Upper lobe of left lung (tissue), 6 donors: ENCODE results near the gene GIPC1. TPM values are rescaled to one million over a fixed set of nuclear protein-coding genes. Genes with fewer than 3 reads are reported as not detected.

Source experiments
- ATAC-seq, 2 donors: fragments of 200-7000 bp; cut with Tn5 transposase; one replicate each; pipeline ENCODE4 v1.9.1; 2022; ENCODE audit warnings: mild to moderate bottlenecking in 2 of 2, moderate library complexity in 2 of 2; ENCODE audit not compliant: low FRiP score in 2 of 2
- DNase-seq, 2 donors: peaks; one replicate each; pipeline ENCODE4 v3.0.0-alpha.2; 2019 to 2020
- H3K27ac ChIP-seq, 4 donors: fragments of 200-600 bp; sonication (generic); one replicate each; pipeline ENCODE4 v1.5.1; 2016 to 2019
- H3K27me3 ChIP-seq, 4 donors: fragments of 200-600 bp; sonication (generic); one replicate each; pipeline ENCODE4 v1.5.1; 2017 to 2019
- H3K36me3 ChIP-seq, 4 donors: fragments of 200-600 bp; sonication (generic); one replicate each; pipeline ENCODE4 v1.5.1; 2016 to 2019
- H3K4me1 ChIP-seq, 4 donors: fragments of 200-600 bp; sonication (generic); one replicate each; pipeline ENCODE4 v1.5.1; 2018 to 2019
- H3K4me3 ChIP-seq, 4 donors: fragments of 200-600 bp; sonication (generic); one replicate each; pipeline ENCODE4 v1.5.1; 2017 to 2019; ENCODE audit warnings: mild to moderate bottlenecking in 2 of 4, moderate library complexity in 1 of 4
- H3K9me3 ChIP-seq, 4 donors: fragments of 200-600 bp; sonication (generic); one replicate each; pipeline ENCODE4 v1.5.1; 2018 to 2019
- EP300 ChIP-seq, 4 donors: sonication (generic); formaldehyde crosslinking; IDR thresholded peaks; one replicate each; pipeline ENCODE4 v1.5.1; 2017; ENCODE audit warnings: antibody characterized with exemption in 4 of 4, control low read depth in 2 of 4
- POLR2A ChIP-seq, 4 donors: fragments of 450-650 bp; IDR thresholded peaks; one replicate each; pipeline ENCODE4 v1.5.1; 2016 to 2017; ENCODE audit warnings: antibody characterized with exemption in 4 of 4, mild to moderate bottlenecking in 2 of 4
- POLR2AphosphoS5 ChIP-seq, 2 donors: sonication (generic); formaldehyde crosslinking; IDR thresholded peaks; one replicate each; pipeline ENCODE4 v1.5.1; 2017; ENCODE audit warnings: antibody characterized with exemption in 2 of 2
- WGBS, 2 donors: methylation state at CpG; one replicate each; pipeline ENCODE4 v1.1.5; 2017 to 2018; 5-methylcytosine and 5-hydroxymethylcytosine counted together
- total RNA-seq, 6 donors: library from RNA; depleted of rRNA in 4 of 6; stranded (reverse); fragments of >200 nt in 4 of 6; gene quantifications; one replicate each; pipeline versions ENCODE4 v1.1.0 to v1.2.1, GENCODE V29; 2016 to 2021
- TF ChIP-seq, protein P1 (sequence below), 6 experiments: fragments of 450-650 bp in 4 of 6; fragments of 200-600 bp in 2 of 6; sonication (generic) in 2 of 6; IDR thresholded peaks; one replicate each; pipeline ENCODE4 v1.5.1; 2016 to 2019; ENCODE audit warnings: antibody characterized with exemption in 6 of 6
- donor health status: DM: no; HTN: no; CAD: no; lungs with moderate emphysema.
- donor health status: DM: no; HTN: yes; CAD: no; lungs with severe emphysema.

Gene GIPC1
- total RNA-seq, 6 donors from 2014 or later, result 103 to 283 (median 152) TPM

DNA sequence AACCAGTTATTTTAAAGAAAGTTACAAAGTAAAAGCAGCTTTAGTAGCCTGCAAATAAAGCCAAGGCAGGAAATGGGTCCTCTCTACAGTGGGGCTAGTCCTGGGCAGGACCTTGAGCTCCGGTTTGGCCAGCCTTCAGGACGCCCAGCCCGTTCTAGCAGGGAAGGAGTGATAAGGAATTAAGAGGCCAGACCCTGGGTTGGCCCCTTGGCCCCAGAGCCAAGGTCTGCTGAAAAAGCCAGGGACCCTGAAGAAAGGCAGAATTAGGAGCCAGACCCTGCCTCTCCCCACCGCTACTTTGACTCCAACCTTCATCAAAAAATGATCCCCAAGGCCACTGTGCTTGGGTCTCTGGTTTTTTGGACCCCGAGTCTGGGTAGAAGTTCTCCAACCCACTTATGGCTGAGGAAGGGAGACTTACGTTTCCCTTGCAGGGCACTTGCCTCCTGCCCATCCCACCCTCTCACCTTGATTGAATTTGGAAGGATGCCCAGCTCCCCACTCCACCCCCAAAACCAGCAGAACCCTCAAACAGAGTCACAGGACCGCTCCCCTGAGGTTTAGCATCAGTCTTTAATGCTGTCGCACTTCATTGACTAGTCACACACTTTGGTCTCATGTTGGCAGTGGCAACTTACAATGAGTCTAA is 18.4 kb upstream of the GIPC1 start:
- 73 to 76% methylated on average over 8 of the region's 8 CpGs for WGBS, 2 donors
- Histone ChIP-seq H3K4me1 (peaks cover 46 to 67% (median 56%) of the 10 kb centered on the region in 4 donors), H3K9me3 (no peaks in the 10 kb centered on the region), H3K27ac (peak overlapping the region; percentile 1 to 100 (median 44)), H3K4me3 (peak overlapping the region in 1 of 4 donors; percentile 92), H3K27me3 (no peaks in the 10 kb centered on the region), H3K36me3 (peaks cover 15 to 35% (median 26%) of the 10 kb centered on the region in 4 donors)
- ATAC-seq (no peak), DNase-seq (no peak)
- no peak for TF ChIP-seq POLR2AphosphoS5 (IDR thresholded peaks at IDR 0.05)
- TF ChIP-seq, protein P1, sequence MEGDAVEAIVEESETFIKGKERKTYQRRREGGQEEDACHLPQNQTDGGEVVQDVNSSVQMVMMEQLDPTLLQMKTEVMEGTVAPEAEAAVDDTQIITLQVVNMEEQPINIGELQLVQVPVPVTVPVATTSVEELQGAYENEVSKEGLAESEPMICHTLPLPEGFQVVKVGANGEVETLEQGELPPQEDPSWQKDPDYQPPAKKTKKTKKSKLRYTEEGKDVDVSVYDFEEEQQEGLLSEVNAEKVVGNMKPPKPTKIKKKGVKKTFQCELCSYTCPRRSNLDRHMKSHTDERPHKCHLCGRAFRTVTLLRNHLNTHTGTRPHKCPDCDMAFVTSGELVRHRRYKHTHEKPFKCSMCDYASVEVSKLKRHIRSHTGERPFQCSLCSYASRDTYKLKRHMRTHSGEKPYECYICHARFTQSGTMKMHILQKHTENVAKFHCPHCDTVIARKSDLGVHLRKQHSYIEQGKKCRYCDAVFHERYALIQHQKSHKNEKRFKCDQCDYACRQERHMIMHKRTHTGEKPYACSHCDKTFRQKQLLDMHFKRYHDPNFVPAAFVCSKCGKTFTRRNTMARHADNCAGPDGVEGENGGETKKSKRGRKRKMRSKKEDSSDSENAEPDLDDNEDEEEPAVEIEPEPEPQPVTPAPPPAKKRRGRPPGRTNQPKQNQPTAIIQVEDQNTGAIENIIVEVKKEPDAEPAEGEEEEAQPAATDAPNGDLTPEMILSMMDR (IDR thresholded peaks at IDR 0.05), result no peak
- no peak for TF ChIP-seq POLR2A (IDR thresholded peaks at IDR 0.05)
- no peak for TF ChIP-seq EP300 (IDR thresholded peaks at IDR 0.05)

DNA sequence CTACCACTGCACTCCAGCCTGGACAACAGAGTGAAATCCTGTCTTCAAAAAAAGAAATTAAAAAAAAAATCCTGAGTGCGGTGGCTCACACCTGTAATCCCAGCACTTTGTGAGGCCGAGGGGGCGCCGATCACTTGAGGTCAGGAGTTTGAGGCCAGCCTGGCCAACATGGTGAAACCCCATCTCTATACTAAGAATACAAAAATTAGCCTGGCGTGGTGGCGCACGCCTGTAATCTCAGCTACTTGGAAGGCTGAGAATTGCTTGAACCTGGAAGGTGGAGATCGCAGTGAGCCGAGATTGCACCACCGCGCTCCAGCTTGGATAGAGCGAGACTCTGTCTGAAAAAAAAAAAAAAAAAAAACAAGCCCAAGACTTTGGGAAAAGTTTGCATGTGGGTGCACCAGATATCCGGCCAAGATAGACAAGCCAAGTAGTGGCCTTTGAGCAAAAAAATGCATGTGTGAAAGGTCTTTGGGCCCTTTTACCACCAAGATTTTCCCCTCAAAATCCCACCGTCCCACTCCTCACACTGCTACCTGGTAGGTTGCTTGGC is 16.6 kb upstream of the GIPC1 start:
- ATAC-seq, result no peak
- Histone ChIP-seq H3K27ac (peak overlapping the region in 2 of 4 donors; percentile 59 to 86), H3K36me3 (peaks cover 15 to 35% (median 26%) of the 10 kb centered on the region in 4 donors), H3K4me1 (peaks cover 46 to 76% (median 63%) of the 10 kb centered on the region in 4 donors), H3K27me3 (no peaks in the 10 kb centered on the region), H3K4me3 (no peak overlapping the region), H3K9me3 (no peaks in the 10 kb centered on the region)
- WGBS, 2 donors, result 91 to 96% methylated on average over 14 of the region's 14 CpGs
- no peak for DNase-seq
- no peak for TF ChIP-seq POLR2AphosphoS5 (IDR thresholded peaks at IDR 0.05)
- TF ChIP-seq, protein P1 (IDR thresholded peaks at IDR 0.05), result no peak
- no peak for TF ChIP-seq EP300 (IDR thresholded peaks at IDR 0.05)
- TF ChIP-seq POLR2A (IDR thresholded peaks at IDR 0.05), result no peak

DNA sequence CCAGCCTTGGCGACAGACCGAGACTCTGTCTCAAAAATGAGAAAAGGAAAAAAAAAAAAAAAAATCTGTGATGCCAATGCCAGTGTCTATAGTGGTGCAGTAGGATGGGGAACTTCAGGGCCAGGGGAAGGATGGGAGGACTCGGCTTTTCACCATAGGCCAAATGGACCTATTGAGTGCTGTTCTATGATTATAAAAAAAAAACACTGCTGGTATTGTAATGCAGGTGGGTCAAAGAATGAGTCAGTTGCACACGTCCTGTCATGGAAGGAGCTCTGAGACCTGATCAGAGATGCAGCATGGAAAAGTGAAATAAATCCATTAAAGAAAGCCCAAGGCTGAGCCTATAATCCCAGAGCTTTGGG is 15.3 kb upstream of the GIPC1 start:
- WGBS, 2 donors, result 66 to 69% methylated on average over 4 of the region's 4 CpGs
- DNase-seq, result no peak
- Histone ChIP-seq H3K27me3 (no peaks in the 10 kb centered on the region), H3K9me3 (no peaks in the 10 kb centered on the region), H3K4me3 (no peak overlapping the region), H3K36me3 (peaks cover 15 to 29% (median 23%) of the 10 kb centered on the region in 4 donors), H3K4me1 (peaks cover 38 to 78% (median 64%) of the 10 kb centered on the region in 4 donors), H3K27ac (peak overlapping the region; percentile 83 to 86 (median 84))
- TF ChIP-seq POLR2A (IDR thresholded peaks at IDR 0.05) (no peak), POLR2AphosphoS5 (IDR thresholded peaks at IDR 0.05) (no peak), EP300 (IDR thresholded peaks at IDR 0.05) (no peak)
- TF ChIP-seq, protein P1 (IDR thresholded peaks at IDR 0.05), result no peak
- no peak for ATAC-seq

DNA sequence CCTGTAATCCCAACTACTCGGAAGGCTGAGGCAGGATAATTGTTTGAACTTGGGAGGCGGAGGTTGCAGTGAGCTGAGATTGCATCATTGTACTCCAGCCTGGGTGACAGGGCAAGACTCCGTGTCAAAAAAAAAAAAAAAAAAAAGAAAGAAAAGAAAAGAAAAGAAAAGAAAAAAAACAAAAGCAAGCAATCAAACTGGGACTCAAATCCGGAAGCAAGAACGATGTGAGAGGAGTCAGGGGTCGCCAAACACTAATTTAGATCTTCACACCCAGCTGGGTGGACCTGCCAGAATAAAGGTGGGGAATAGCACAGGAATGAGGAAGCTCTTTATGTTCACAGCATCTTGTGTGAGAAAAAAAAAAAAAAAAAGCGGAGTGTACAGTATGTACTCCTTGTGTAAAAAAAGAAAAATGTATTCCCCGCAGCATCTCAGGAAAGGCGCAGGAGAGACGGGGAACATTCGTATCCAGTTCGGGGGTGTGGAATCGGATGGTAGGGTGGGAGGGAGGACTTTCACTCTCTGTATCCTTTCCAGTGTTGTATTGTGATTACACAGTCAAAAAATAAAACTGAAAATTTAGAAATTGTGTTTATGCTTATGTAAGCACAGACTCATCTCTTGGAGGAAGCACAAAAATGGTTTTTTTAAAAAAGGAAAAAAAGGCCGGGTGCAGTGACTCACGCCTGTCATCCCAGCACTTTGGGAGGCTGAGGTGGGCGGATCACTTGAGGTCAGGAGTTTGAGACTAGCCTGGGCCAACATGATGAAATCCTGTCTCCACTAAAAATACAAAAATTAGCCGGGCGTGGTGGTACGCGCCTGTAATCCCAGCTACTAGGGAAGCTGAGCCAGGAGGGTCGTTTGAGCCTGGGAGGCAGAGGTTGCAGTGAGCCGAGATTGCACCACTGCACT is 14.6 kb upstream of the GIPC1 start:
- Histone ChIP-seq H3K27ac (peak overlapping the region; percentile 83 to 86 (median 84)), H3K9me3 (no peaks in the 10 kb centered on the region), H3K4me1 (peaks cover 32 to 78% (median 63%) of the 10 kb centered on the region in 4 donors), H3K4me3 (no peak overlapping the region), H3K27me3 (no peaks in the 10 kb centered on the region), H3K36me3 (peaks cover 11 to 23% (median 16%) of the 10 kb centered on the region in 4 donors)
- peak; percentile 58 to 80 for ATAC-seq
- no peak for TF ChIP-seq POLR2A (IDR thresholded peaks at IDR 0.05)
- peak in 1 of 4 donors; percentile 4 for TF ChIP-seq EP300 (IDR thresholded peaks at IDR 0.05)
- peak; percentile 32 to 41 for TF ChIP-seq POLR2AphosphoS5 (IDR thresholded peaks at IDR 0.05)
- peak in 1 of 2 donors; percentile 67 for DNase-seq
- WGBS, 2 donors, result 35 to 52% methylated on average over 22 of the region's 22 CpGs
